HG03460 (cell line): ENCODE results near the gene SREBF2.

Experiments used
- ATAC-seq: cut with Tn5 transposase; IDR thresholded peaks from one replicate; pipeline ENCODE4 v1.9.1; 2021; ENCODE audit not compliant: unreplicated experiment

SREBF2 gene

DNA sequence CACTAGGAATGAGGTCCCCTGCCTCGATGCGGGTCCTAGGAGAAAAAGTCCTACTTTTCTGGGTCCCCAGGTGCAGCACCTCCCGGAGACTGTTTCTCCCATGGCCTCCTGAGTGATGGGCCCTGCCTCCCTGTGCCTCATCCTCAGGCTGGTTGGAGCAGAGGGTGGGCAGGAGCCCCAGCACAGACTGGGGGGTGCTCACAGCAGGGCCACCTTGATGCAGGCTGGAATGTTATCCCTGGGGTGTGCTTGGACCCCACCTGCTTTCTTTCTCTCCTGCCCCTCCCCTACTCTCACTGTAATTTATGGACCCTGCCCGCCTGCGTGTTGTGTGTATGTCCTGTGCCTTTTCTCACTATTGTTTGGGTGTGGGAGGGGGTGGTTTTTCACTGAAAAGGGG lies 73.9 kb downstream of the SREBF2 start:
- no peak for ATAC-seq

DNA sequence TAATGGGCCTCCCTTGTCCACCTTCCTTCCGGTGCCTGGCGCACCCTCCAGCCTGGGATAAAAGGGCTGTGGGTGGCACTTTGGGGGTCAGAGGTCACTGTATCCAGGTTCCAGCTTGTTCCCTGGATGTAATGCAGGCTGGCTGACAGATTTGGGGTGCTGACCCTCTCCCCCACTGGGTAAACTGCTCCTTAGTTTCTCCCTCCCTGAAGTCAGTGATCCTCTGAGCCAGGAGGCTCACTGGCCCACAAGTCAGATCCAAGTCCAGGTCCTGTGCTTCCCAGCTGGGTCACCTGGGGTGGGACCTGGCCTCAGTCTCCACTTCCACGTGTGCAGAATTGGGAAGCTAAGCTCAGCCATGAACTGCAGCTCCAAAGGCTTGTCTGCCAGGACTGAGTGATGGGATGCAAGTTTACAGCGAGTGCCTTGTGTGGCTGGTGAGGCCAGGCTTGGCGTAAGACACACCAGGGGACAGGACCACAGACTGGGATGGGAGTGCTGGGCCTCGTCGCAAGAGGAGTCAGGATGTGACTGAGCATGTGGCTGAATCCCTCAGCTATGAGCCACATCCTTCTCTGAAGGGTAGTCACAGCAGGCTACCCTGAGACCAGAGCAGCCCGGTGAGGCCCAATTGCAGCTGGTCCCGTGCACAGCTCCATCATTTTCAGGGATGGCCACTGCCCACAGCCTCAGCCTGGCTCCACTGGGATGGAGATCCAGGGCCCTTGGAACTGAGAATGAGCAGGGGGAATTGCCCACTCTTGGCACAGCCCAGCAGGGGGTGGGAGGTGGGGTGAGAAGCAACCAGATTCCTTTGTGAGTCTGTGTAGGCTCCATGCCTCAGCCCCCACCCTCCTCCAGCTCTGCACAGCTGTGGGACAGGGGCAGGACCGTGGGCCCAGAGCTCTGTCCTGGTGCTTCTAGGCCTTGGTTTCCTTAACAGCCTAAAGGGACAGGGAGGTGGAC lies 74.8 kb downstream of the SREBF2 start:
- ATAC-seq = no peak

DNA sequence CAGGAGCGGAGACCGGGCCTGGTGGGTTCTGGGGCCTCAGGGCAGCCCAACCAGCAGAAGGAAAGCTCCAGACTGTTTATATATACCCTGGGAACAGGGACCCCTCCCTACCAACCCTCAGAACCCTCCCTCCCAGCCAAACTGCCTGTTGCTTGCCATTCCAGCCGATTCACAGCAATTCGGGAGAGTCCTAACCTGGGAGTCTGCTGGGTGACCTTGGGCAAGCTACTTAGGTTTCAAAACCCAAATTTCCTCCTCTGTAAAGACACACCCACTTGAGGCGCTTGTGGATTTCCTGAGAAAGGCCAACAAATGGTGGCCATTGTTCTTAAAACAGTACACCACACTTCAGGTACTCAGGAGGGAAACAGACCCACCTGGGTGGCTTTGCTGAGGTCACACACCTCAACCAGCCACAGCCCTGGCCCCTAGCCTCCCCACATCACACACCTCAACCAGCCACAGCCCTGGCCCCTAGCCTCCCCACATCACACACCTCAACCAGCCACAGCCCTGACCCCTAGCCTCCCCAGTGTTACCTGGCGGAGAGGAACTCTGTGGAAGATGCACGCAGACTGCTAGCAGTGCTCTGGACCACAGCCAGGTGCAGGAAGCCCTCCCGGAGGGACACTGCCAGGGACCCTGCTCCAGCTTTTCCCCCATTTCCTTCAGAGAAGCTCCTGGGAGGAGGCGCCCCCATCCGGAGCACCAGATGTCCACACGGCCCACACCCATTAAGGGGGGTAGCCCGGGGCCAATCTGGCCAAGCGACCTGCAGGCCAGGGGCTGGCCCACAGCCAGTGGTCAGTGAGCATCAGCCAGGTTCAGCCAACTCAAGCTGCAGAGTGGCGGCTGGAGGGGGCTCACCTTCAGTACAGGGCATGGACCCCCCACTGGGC lies 75.8 kb downstream of the SREBF2 start:
- ATAC-seq = no peak

DNA sequence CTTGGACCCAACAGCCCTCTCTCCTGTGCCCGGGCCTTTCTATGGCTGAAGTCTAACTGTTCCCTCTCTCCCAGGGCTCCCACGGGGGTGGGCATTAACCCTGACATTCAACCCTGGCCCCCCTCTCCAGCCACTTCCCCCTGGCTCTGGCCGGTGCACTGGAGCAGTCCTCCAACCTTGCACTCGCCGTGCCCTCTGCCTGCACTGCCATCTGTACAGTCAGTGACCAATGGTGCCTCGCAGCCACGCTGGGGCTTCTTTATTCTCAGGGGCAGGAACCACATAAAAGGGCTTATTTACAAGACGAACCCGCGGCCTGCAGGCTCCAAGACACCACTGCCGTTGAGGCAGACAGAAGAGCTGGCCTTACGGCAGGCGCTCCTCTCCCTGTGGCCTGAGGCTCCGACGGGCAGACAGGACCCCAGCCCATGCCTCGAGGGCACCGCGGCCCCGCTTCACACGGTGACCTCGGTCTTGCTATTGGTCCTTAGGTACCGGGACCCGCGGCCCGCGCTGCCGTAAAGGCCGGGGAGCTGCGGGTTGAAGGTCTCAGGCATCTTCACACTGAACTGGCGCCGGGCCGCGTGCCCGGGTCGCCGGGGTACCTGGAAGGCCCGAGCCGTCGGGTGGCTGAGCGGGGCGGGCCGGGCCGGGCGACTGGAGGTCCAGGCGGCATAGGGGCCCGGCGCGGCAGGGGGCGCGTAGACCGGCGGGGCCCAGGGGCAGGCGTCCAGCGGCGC lies 76.6 kb downstream of the SREBF2 start:
- ATAC-seq = no peak

DNA sequence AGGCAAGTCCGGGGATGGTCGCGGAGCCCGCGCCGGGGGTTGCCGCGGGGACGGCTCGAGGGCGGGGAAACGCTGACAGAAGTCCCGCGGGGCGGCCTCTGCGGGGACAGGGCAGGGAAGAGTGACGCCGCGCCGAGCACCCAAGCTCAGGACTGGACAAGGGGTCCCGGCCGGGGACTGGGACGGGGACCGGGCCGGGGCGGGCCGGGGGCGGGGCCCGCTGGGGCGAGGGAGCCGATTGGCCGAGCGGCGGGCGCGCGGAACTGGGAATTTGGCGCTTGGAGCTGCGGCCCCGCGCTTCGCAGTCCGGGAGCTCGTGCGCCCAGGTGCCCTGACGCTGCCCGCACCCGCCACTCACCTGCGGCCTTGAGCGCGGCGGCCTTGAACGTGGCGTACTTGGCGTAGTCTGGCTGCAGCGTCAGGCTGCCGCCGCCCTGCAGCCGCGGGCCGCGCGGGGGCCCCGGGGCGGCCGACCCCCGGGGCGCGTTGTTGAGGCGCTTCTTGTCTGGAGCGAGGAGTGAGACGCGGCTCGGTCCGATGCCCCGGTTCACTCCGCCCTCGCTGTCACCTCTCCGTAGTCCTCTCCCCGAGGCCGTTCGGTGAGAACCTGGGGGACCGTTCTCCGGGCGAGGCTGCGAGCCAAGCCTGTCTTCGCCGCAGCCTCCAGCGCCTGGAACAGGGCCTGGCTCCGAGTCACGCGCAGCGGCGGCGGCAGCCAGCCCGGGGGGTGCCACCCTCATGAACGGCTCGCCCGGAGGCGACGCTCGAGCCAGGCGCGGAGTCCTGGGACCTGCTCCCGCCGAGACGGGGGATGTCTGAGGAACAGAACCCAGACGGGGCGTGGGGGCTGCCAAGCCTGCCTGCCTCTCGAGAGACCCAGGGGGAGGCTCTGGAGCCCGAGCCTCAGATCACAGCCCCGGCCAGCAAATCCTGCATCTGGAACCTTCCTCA lies 77.4 kb downstream of the SREBF2 start:
- no peak for ATAC-seq

DNA sequence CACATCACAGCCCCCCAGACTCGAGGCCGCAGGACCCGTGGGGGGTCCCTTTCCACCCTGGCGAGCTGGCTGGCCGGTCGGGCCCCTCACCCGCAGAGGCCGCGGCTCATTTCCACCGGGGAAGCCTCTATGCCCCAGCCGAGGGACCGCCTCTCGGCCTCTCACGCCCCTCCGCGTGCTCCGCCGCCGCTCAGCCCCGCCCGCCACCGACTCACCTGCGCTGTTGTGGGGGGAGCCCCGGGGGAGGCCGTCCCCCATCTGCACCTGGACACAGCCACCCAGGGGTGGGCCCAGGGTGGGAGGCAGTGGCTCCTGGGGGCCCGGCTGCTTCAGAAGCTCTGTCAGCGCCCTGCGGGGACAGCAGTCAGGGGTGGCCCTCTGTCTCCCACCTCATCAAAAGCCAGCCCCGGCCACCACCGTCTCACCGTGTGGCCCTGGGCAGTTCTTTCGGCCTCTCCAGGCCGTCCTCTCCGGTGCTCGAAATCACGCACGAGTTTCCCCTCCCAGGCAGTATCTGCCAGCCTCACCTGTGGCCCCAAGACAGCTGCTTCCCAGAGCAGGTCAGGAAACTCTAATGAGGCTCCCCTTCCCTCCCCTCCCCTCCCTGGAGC lies 78.2 kb downstream of the SREBF2 start:
- ATAC-seq = no peak

DNA sequence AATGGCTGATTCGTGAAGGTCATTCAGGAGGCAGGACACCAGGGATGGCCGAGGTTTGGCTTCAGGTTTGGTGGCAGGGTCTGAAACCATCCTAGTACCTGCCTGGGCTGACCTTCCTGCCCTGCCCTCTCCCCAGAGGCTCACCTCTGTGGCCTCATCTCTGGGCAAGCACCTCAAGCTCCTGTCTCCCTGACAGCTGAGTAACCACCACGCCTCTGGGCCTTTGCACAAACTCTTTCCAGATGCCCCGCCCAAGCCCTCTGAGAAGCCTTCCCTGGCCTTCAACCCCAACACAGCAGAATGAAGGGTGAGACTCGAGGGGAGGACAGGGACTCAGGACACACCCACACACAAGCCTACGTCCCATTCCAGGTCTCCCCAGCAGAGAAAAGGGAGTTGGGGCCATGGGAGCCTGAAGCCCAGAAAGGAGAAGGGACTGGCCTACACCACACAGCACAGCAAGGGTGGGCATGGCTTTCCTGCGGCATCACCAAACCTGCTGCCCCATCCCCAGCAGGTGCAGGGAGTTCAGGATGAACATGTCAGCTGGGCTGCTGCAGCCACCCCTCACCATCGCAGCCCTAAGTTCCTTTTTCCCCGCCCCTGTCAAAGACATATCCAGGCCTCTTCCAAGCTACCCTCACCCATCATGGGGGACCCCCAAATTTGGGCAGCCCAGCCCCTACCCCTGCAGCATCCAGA lies 79.6 kb downstream of the SREBF2 start:
- no peak for ATAC-seq

DNA sequence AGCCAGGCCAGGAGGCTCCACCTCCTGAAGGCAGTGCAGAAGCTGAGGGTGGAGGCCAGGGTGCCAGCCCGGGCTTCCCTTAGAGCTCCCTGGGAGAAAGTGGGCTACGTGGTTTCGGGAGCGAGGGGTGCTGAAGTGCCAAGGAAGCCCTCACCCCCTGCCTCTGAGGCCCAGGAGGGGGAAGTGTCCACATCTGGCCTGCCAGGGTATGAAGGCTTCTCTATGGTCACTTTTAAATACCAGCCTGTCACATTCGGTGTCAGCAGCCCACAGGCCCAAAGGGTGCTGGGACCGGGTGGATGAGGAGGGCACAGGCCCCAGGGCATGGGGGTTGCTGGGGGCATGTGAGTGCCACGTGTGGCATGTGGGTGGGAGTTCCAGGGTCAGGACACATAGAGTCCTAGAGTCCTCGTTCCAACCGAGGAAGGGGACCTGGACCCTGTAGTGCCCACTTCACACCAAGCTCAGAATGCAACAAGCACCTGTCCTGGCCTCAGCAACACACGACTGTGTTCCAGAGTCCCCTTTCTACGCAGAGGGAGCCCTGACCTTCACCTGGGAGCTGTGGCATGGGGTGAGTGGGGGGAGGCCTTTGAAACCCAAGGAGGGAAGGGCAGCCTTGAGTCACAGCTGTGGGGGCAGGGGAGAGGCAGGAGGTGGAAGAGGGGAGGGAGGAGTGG lies 80.3 kb downstream of the SREBF2 start:
- no peak for ATAC-seq

DNA sequence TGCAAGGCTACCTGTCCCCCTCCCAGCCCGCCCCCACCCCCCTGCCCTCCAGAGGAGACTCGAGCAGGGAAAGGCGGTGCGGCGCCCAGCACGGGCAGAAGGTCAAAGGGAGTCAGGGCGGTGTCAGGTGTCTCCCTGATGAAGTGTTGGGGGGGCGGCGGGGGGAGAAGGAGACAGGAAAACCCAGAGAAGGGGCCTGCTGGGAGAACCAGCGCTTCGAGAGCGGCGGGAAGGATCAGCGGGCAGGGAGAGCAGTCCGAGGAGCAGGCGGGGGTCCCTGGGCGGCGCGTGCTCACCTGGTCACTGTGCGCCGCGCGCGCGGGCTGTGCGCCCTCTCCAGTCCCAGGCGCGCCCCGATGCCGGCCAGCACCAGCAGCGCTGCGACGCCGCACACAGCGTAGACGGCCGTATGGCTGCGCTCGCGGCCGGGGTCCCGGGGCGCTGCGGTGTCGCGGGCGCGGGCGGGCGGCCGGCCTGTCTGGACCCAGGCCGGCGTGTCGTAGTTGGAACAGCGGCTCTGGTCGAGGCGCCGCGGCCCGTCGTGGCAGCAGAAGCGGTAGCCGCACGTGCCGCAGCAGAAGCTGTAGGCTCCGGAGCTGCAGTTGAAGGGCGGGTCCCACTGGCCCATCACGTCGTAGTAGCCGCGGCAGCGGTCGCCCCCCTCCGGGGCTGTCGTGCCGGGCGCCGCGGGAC lies 81.1 kb downstream of the SREBF2 start:
- ATAC-seq = no peak

DNA sequence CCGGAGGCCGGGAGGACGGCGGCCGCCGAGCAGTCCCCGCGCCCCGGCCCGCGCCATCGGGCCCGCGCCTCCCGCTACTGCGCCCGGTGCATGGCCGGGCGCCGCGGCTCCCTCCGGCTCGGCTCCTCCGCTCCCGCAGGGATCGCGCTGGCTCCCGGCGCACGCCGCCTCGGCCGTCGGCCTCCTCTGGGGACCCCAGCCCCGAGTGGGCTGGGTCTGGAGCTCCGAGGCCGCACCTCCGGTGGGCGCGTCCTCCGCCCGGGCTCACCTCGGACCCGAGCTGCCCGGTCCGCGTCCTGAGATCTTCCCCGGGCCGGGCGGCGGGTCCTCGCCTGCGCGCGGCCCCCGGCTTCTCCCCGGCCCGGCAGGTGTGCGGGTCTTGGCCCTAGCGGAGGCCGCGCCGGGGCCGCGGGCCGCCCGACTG lies 81.7 kb downstream of the SREBF2 start:
- no peak for ATAC-seq

DNA sequence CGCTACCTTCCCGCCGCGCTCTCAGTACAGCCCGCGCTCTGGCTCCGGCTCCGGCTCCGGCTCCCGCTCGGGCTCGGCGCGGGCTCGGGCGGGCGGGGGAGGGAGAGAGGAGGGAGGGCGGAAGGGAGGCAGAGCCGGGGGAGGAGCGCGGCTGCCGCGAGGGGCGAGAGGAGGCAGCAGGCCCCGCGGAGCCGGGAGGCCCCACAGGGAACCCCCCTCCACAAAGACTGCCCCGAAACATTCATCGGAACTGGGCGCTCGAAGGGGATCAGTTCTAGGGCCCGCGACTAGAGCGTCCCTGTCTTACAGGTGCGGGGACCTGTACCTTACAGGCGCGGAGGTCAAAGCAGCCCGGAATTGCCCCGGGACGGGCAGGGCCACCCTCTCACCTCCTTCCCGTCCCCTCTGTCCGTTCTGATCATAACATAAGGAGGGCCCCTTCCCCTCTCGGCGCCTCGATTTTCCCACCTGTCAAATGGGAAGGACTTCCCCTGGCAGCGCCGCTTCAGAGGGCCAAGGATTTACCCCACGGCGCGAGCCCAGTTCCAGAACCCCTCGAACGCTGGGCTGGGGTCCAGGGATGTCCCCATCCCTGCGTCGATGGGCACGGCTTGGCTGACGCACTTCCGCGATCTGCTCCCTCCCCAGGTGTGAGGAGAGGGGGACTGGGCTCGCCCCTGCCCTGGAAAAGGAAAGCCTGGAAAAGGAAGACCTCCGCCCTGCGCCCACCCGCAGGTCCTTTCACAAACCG lies 82.3 kb downstream of the SREBF2 start, which contains the start of gene SHISA8:
Gene SHISA8 (minus strand): TSS at position 40 of the 751 bp plus-strand sequence. CDS start 407 bp downstream, outside the sequence.
- no peak for ATAC-seq

DNA sequence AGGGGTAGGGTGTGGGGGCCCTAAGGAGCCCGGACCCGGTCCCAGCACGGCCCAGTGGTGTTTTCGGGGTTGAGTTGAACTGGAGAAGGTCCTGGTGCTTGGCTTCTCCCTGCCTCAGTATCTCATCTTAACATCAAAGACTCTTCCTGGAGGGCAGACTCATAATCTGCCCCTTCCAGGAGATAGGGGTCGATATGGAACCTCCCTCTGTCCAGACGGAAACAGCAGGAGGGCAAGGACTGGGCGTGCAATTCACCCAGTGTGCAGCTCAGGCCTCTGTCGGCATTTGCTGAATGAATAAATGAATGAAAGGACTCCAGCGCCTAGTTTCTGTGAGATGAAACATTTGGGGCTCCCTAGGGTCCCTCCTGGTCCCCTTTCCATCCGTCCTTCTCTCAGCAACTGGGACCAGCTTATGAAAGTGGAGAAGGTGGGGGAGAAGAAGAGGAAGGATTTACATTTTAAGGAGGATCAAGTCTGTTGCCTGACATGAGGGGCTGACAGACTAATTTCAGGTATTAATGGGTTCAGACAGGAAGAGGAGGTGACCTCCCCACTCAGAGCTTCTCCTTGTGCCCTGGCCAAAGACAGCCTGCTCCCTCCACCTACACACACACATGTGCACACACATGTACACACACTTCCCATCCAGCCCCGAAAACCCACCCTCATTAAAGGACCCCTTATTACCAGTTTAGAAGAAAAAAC lies 83.0 kb downstream of the SREBF2 start:
- no peak for ATAC-seq

DNA sequence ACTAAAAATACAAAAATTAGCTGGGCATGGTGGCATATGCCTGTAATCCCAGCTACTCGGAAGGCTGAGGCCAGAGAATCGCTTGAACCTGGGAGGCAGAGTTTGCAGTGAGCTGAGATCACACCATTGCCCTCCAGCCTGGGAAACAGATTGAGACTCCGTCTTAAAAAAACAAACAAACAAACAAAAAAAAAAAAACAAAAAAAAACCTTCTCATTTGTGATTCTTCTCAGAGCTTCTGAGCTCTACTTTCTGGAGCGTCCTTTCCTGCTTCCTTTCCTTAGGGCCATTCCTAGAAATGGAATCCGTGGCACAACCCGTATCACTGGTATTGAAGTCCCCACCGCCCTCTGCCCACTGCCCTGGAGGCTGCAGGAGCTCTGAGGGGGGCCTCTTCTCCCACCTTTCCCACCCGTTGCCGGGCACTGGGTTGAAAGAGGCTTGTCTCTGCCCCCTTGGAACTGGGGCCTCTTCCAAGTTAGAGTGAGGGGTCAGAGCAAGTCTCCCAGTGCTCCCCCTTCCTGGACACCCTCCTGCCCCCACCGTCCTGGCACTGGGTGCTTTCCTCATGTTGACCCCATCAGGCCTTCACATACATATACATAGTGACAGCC lies 83.9 kb downstream of the SREBF2 start:
- no peak for ATAC-seq

DNA sequence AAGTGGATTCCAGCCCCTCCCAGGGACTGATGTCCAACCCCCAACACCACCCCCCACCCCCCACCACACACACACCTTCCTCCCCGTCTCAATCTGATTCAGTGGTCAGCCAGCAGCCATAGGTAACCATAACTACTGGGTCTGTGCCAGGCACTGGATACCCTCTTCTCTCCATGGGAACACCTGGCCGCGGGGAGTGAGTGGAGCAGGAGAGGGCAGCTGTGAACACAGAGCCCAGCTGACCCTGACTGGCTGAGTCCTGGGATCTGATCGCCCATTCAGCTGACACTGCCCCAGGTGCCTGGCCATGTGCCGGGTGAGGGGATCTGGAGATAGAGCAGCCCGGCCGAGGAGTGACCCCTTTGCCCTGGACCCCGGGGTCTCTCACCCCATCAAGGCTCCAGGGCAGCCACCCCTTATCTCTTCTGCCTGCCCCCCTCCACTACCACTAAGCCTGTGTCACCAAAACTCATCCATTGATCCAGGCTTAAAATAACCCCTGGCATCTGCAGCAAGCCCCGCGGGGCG lies 84.5 kb downstream of the SREBF2 start:
- no peak for ATAC-seq

DNA sequence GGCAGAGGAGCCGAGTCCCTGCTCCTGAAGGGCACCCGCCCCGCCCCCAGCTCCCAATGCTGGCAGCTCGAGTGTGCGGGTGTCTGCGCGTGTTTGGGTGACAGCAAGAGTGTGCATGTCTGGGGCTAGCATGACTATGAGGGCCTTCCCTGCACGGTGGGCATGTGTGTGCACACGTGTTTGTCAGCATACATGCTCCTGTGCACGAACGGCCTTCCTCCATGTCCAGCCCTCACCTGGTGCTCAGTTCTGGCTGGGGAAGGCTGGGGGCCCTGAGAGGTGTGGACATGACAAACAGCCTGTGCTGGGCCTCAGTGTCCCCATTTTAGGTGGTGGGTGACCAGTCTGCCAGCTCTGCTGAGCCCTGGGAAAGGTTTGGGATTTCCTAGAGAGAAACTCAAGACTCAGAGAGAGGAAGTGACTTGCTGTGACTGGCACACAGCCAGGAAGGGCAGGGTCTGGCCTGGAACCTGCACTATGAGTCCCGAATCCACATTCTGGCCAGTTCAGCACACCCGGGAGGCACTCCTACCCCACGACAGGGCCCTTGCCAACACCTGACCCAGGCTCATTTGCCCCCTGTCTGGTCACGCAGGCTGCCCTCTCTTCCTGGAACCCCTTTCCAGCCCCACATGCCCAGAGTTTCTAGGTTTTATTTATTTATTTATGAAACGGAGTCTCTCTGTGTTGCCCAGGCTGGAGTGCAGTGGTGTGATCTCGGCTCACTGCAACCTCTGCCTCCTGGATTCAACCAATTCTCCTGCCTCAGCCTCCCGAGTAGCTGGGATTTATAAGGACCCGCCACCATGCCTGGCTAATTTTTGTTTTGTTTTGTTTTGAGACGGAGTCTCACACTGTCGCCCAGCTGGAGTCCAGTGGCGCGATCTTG lies 85.2 kb downstream of the SREBF2 start:
- no peak for ATAC-seq
